Liver (tissue), 3 donors: ENCODE measurements around the gene SLC31A1.

ENCODE experiments used
- HNF4G ChIP-seq: IDR thresholded peaks from 2 replicates; pipeline ENCODE4 v1.6.1; 2016; ENCODE audit warnings: antibody characterized with exemption
- RAD21 ChIP-seq, 2 donors: IDR thresholded peaks; 2 replicates each; pipeline ENCODE4 v1.6.1; 2016; ENCODE audit warnings: antibody characterized with exemption in 2 of 2, mild to moderate bottlenecking in 2 of 2
- SP1 ChIP-seq: IDR thresholded peaks from 2 replicates; pipeline ENCODE4 v1.6.1; 2018; ENCODE audit warnings: antibody characterized with exemption, mild to moderate bottlenecking
- TF ChIP-seq, protein P1 (sequence below): fragments of 150-350 bp; IDR thresholded peaks from 2 replicates; pipeline ENCODE4 v1.5.1; 2017; ENCODE audit warnings: improper control_type of control experiment, low read depth, low read length; ENCODE audit not compliant: missing input control
- TF ChIP-seq, protein P2 (sequence below): IDR thresholded peaks from 2 replicates; pipeline ENCODE4 v1.6.1; 2016; ENCODE audit warnings: antibody characterized with exemption
- donor health status: healthy.
- donor health status: healthy.

DNA sequence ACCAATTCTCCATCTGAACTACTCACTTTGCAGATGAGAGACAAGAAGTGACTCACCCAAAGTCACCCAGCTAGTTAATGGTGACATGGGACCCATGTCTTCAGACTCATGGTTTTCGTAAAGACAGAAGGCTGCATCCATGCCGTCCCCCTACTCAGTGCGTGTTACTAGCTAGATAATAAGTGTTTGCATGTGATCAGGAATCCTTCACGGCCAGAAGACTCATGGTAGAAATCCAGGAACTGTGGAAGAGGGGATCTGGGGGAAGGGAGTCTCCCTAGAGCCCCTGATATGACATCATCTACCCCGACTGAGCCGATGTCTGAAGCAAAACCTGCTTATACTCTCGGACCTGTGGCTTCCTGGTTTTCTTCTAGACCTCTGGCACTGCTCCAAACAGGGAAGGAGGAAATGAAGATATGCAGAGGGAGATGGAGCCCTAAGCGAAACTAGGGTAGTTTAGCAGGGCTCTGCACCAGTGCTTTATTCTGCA lies 78.5 kb downstream of the SLC31A1 start:
- TF ChIP-seq SP1 (no peak), HNF4G (no peak), RAD21 (IDR thresholded peaks at IDR 0.05) (no peak)
- TF ChIP-seq, protein P1, sequence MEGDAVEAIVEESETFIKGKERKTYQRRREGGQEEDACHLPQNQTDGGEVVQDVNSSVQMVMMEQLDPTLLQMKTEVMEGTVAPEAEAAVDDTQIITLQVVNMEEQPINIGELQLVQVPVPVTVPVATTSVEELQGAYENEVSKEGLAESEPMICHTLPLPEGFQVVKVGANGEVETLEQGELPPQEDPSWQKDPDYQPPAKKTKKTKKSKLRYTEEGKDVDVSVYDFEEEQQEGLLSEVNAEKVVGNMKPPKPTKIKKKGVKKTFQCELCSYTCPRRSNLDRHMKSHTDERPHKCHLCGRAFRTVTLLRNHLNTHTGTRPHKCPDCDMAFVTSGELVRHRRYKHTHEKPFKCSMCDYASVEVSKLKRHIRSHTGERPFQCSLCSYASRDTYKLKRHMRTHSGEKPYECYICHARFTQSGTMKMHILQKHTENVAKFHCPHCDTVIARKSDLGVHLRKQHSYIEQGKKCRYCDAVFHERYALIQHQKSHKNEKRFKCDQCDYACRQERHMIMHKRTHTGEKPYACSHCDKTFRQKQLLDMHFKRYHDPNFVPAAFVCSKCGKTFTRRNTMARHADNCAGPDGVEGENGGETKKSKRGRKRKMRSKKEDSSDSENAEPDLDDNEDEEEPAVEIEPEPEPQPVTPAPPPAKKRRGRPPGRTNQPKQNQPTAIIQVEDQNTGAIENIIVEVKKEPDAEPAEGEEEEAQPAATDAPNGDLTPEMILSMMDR, result no peak
- TF ChIP-seq, protein P2, sequence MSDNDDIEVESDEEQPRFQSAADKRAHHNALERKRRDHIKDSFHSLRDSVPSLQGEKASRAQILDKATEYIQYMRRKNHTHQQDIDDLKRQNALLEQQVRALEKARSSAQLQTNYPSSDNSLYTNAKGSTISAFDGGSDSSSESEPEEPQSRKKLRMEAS, result no peak
